KBM-7 (cell line): ENCODE data around the gene CTIF.

Source experiments
- DNase-seq: peaks from one replicate; pipeline ENCODE4 v3.0.0-alpha.2; 2015
- in situ Hi-C: fragments of 300-500 bp; cut with MboI; formaldehyde crosslinking; loops from 2 replicates; pipeline ENCODE4 v1.14.3; 2020; ENCODE audit warnings: low sequenced_read_pairs, low pct_unique_long_range_greater_than_20kb, mixed read lengths

The CTIF gene

DNA sequence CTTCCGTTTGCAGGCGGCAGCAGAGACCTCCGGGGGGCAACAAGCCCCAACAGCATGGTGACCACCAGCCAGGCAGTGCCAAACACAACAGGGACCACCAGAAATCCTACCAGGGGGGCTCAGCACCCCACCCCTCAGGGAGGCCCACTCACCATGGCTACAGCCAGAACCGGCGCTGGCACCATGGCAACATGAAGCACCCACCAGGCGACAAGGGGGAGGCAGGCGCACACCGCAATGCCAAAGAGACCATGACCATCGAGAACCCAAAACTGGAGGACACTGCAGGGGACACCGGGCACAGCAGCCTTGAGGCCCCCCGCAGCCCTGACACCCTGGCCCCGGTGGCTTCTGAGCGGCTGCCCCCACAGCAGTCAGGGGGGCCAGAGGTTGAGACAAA, 219.1 kb downstream of the CTIF start:
- DNase-seq = no peak
- in situ Hi-C loops = no loop called here

DNA sequence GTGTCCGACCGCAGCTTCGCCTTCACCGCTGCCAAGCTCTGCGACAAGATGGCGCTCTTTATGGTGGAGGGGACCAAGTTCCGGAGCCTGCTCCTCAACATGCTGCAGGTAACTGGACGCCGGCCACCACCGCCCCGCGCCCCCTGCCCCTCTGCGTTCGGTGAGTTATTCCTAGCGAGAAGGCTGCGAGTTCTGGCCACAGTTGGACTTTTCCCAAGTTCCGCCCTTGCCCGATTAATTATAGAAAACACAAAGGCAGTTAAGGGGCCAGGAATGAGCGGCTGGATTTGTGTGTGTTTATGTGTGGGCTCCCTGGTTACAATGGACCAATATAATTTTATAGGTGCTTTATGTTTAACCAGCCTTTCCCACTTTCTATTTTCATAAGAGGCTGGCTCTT, 222.8 kb downstream of the CTIF start:
- in situ Hi-C loops = no loop called here
- no peak for DNase-seq

DNA sequence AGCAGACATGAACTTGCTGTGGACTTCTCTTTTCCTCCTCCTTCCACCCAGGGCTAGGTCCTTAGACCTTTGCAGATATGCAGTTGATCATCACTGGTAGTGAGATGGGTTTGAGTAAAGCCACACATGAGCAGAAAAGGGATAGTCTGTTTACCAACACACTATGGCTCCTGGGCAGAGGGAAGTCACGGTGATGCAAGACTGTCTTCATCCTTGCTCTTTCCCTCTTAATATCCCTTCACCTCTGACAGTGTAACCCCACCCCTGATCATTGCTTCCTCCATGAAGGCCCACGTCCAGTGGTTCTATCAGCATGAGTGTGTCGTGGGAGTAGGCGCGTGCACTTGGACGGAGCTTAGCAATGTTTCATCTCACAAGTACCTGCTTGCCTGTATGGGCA, 223.2 kb downstream of the CTIF start:
- no peak for DNase-seq
- in situ Hi-C loops = no loop called here

GRCh38 chr18:48762836-48763718, 224.2 kb downstream of the CTIF start:
- no peak for DNase-seq
- in situ Hi-C loops = no loop called here

DNA sequence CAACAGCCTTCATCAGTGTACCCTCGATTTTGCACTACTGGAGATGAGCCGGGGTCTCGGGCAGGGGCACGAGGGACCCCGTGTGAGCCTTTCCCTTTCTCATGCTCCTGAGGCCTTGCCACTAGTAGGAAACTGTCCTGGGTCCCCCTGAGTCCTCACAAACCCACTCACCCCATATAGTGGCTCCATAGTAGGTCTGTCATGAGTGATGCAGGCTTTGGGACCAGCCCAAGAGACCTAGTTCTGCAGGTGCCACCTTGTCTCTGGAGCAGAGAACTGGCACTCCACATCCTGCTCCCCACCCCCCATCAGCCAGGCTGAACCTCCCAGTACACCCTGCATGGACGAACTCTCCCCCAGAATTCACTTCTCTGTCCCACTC, 224.9 kb downstream of the CTIF start:
- in situ Hi-C loops = no loop called here
- no peak for DNase-seq

- no peak for DNase-seq
- in situ Hi-C loops = no loop called here
These were observed 226.2 kb downstream of the CTIF start for GRCh38 chr18:48765053-48765452.

DNA sequence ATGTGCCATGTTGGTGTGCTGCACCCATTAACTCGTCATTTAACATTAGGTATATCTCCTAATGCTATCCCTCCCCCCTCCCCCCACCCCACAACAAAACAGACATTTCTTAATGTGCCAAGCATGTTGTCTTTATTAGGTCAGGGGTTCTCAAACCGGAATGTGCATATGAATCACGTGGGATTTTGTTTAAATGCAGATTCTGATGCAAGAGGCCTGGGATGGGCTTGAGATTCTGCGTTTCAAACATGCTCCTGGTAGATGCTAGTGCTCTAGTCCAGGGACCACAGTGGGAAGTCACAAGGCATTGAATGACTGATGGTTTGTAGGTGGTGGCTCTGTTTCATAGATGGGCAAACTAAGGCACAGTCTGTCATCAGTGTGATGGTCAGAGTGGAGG, 227.2 kb downstream of the CTIF start:
- in situ Hi-C loops = no loop called here
- DNase-seq = no peak

DNA sequence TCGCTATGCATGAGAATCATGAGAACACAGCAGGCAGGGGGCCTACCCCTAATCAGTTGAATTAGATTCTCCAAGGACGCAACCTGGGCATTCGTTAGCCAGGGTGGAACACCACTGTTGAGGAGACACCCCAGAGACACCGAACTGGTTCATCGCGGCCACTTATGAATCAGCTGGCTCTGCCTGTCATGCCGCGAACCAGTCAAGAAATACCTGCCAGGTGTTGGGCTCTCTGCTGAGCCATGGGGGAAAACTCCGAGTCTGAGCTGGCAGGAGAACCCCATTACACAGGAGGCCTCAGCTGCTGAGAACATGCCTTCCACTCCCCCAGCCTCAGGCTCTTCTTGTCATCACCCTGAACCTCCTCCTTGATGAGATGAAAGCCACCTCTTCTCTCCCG, 227.7 kb downstream of the CTIF start:
- in situ Hi-C loops = no loop called here
- DNase-seq = no peak

DNA sequence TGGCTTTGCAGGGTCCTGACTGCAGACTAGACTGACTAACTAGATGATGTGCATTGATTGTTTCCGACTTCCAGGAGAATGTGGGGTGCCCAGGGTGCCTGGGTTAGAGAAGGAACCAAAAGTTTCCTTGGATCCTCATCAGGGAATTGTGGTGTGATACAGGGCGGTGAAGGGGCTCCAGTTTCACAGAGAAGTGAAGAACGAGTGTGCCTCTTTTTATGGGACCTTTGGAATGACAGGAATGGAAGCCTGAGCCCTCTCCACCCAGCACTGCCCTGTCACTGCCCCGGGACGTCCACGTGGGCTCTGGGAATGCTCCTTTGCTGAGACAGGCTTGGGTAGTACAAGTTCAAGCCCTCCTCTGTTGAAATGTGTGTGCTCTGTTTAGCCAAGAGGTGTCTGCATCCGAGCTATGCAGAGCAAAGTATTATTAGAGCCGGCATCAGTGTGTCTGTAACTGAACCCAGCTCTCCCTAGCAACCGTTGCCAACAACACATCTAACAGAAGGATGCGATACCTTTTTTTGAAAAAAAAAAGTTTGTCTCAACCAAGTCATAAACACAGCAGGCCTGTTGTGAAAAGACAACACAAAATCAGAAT, 228.4 kb downstream of the CTIF start:
- DNase-seq = no peak
- in situ Hi-C loops = no loop called here

DNA sequence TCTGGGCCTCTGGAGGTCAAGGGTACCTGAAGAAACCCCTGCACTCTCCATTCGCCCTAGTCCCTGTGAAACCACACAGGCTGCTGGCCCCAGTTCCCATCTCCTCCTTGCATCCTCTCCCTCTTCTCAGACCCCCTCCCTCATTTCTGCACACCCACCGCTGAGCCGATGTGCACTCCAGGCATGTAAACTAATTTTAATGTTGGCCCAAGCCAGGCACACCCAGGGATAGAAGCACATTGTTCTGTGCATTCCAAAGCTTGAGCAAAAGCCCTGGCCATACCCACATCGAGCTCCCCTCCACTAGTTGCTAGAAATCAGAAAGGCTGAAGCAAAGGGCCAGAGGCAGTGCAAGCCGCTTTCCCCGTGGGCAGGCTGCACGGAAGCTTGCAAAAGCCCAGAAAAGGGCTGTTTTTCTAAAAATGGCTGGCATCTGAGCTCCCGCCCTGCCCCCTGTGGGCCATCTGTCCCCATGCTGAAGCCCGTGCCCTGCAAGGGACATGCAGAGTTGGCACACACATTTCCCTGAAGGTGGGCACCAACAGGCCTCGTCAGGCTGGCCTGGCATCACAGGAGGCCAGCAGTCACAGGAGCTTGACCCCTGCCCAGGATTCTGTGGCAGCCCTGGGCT, 230.3 kb downstream of the CTIF start:
- in situ Hi-C loops = no loop called here
- no peak for DNase-seq

DNA sequence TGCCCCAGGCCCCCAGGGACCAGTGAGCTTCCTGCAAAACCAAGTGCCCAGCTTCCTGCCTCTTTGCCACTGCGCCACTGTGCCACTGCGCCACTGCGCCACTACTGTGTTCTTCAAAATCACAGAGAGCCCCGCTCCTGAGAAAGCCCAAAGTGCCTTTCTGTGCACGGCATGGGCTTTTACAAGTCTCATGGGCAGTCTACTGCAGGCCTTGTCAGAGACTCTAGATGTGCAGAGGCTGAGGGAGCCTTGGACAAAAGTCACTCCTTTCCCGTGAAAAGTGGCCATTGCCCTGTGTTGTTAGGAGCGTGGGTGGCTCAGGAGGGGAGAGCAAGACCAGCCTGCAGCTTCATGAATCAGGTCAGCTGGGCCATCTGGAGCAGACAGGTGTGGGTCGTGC, 231.4 kb downstream of the CTIF start:
- in situ Hi-C loops = no loop called here
- no peak for DNase-seq

DNA sequence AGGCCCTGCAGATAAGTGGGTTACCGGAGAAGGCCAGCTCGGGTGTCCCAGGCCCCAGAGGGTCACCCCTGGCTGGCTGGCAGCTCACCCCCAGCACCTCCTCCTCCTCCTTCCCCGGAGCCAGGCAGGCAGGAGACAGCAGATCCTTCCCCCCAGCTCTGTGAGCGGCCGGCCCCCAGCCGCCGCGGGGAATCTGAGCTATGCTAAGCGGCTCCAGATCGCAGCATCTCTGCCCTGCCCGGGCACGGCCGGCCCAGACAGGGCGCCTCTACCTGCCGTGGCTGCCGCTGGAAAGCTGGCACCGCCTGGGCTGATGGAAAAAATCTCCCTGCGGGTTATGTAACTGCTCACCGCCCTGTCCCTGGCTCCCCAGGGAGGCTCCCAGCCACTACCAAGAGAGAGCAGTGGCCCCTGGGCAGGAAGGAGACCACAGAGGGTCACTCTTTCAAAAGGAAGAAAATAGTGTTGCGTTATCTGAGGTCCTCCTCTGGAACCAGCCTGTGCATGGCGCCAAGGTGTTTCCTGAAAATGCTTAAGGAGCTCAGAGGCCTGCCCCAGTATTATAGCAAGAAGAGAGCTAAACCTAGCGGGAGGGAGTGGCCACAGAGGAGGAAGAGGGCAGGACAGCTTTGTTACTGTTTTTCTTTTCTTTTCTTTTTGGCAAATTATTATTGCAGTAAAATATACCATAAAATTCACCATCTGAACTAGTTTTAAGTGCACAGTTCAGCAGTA, 233.0 kb downstream of the CTIF start:
- DNase-seq = peak; percentile 47
- in situ Hi-C loops = no loop called here

GRCh38 chr18:48772457-48772856, 233.6 kb downstream of the CTIF start:
- in situ Hi-C loops = no loop called here
- DNase-seq = no peak

DNA sequence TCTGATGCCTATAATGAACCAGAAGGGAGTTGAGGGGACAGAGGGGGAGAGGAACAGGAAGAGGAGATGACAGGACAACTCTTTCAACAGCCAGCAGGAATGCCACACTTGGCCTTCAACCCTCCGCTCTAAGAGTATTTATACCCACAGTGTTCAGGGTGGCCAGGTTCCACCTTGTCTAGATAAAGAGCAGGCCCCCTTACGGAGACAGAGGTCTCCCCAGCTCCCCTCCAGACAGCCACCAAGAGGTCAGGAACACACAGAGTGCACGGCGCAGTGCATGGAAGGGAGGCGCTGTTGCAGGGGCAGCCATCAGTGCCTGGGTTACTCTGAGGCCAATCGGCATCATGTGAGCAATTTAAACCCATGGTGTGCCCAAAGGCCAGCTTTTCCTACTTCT, 235.0 kb downstream of the CTIF start:
- no peak for DNase-seq
- in situ Hi-C loops = no loop called here

- in situ Hi-C loops = no loop called here
- no peak for DNase-seq
These were observed 236.1 kb downstream of the CTIF start for GRCh38 chr18:48774941-48775340.

DNA sequence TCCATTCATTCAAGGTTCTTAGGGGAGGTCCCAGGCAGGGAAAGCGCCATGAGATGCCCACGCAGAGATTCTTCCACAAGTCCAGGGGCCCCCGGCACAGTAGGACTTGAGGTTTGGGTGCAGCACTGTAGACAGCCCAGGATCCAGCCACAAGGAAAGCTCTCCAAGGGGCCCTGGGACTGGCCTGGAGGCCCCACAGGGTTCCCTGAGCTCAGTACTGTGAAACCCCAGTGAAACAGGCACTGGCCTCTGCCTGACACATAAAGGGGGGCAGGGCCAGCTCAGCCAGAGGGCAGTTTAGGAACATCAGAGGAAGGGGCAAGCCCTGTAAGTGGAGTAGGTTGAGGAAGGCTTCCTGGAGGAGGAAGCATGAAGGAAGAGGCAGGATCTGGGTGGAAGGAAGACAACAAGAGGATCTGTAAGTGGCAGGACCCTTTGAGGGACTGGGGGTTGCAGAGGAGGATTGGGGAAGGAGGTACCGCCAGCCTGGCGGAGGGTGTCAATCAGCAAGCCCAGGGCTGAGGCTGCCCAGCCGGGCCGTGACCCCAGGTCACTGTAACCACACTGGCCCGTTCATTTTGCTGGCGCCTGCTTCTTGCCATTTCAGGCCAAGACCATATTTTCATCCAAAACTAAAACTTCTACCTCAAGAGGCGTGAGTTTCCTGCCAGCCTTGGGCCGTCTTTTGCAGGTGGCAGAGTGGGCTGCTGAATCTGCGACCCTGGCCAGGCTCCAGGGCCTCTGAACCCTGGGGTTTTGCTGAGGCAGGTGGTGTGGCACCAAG, 236.7 kb downstream of the CTIF start:
- in situ Hi-C loops = no loop called here
- no peak for DNase-seq

DNA sequence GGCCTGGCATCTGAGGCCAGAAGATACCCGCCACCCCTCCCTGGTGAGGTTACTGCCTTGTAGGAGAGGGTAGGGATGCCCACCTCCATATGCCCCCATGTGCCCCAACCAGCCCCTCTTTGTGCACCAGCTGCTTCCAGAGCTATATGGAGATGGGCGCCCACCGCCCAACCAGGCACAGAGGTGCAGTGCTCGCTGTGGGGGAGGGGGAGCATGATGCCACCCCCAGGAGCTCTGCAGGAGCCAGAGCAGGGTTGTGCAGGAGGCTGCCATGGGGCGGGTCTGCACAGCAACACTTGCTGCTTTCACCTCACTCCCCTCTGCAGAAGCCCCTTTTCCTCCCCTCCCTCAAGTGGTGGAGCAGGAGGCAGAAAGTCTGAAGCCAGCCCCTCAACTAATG, 237.3 kb downstream of the CTIF start:
- no peak for DNase-seq
- in situ Hi-C loops = no loop called here

- no peak for DNase-seq
- in situ Hi-C loops = no loop called here
These were observed 237.8 kb downstream of the CTIF start for GRCh38 chr18:48776641-48777025.

DNA sequence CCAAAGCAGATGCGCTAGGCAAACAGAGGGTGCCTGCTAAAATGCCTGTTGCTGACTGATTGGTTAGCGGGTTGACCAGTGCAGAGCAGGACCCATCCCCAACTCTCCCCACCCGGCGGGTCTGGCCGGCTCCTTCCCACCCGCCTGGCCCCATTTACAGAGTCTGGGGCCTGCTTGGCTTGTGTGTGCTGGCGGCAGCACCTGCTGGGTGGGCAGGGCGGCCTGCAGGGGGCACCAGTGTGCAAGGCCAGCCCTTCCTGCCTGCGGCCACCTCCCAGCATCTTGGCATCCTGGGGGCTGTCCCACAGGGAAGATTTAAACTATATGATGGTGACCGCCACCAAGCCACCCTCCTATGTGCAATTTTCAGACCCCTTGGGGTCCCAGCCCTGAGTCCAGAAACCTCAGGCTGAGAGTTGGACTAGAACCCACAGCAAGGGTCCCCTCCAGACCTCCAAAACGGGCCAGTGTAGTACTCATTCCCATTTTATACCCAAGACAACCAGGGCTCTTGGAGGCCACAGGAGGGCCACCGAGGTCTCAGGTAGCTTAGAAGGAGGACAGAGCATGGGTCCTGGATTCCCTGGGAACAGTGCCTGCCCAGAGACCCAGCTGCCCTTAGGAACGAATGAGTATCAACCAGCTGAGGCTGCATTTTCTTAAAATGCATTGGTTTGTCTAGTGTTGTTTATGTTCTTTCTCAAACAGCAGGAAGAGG, 238.4 kb downstream of the CTIF start:
- peak; percentile 66 for DNase-seq
- in situ Hi-C loops = no loop called here
